Chondrocyte (in vitro differentiated cells): ENCODE results near the gene HCFC1R1. TPM values are rescaled to one million over a fixed set of nuclear protein-coding genes. Genes with fewer than 3 reads are reported as not detected.

Experiments used
- DNase-seq: peaks from one replicate; pipeline ENCODE4 v3.0.0; 2021; ENCODE audit warnings: mixed read lengths, low spot score
- H3K27ac Mint-ChIP-seq: one replicate; pipeline ENCODE4 v1.8.0; 2021; ENCODE audit warnings: mild to moderate bottlenecking, moderate library complexity, mixed read lengths; ENCODE audit not compliant: unreplicated experiment
- H3K27me3 Mint-ChIP-seq: 2 replicates; pipeline ENCODE4 v1.8.0; 2021; ENCODE audit warnings: low read depth, mixed read lengths
- H3K36me3 Mint-ChIP-seq: 2 replicates; pipeline ENCODE4 v1.8.0; 2021; ENCODE audit warnings: low read depth, mixed read lengths
- H3K4me1 Mint-ChIP-seq: 2 replicates; pipeline ENCODE4 v1.8.0; 2021; ENCODE audit warnings: low read depth, mild to moderate bottlenecking, mixed read lengths
- H3K4me3 Mint-ChIP-seq: one replicate; pipeline ENCODE4 v1.8.0; 2021; ENCODE audit warnings: mild to moderate bottlenecking, moderate library complexity, mixed read lengths; ENCODE audit not compliant: unreplicated experiment
- H3K9me3 Mint-ChIP-seq: 2 replicates; pipeline ENCODE4 v1.8.0; 2021; ENCODE audit warnings: low read depth, mixed read lengths
- CTCF ChIP-seq: fragments of 200-600 bp; sonication (generic); IDR thresholded peaks from 2 replicates; pipeline ENCODE4 v1.5.0; 2021; ENCODE audit warnings: antibody characterized with exemption, mild to moderate bottlenecking, moderate library complexity
- total RNA-seq: library from RNA; stranded (reverse); gene quantifications from 3 replicates; pipeline ENCODE4 v1.2.1, GENCODE V29; 2021

HCFC1R1 gene
- total RNA-seq, 1 donor from 2014 or later: 79.3 TPM

- no peak for TF ChIP-seq CTCF
- no peak for DNase-seq
- H3K27me3 Mint-ChIP-seq: no peaks in the 10 kb centered on the region
- H3K4me3 Mint-ChIP-seq: no peak overlapping the region
- peaks cover 20% of the 10 kb centered on the region for H3K4me1 Mint-ChIP-seq
- H3K36me3 Mint-ChIP-seq: no peaks in the 10 kb centered on the region
- H3K9me3 Mint-ChIP-seq: no peaks in the 10 kb centered on the region
- peak overlapping the region; percentile 1 for H3K27ac Mint-ChIP-seq
Measured at GRCh38 chr16:2982402-2982801, 41.3 kb downstream of the HCFC1R1 start.

- H3K27me3 Mint-ChIP-seq: no peaks in the 10 kb centered on the region
- H3K9me3 Mint-ChIP-seq: no peaks in the 10 kb centered on the region
- peak overlapping the region; percentile 54 for H3K4me3 Mint-ChIP-seq
- peak overlapping the region; percentile 77 for H3K27ac Mint-ChIP-seq
- H3K4me1 Mint-ChIP-seq: peaks cover 20% of the 10 kb centered on the region
- H3K36me3 Mint-ChIP-seq: no peaks in the 10 kb centered on the region
- no peak for TF ChIP-seq CTCF
- no peak for DNase-seq
Measured at GRCh38 chr16:2981899-2982250, 41.9 kb downstream of the HCFC1R1 start.

GRCh38 chr16:2981177-2981898 lies 42.4 kb downstream of the HCFC1R1 start:
- H3K4me1 Mint-ChIP-seq: peaks cover 20% of the 10 kb centered on the region
- H3K27me3 Mint-ChIP-seq: no peaks in the 10 kb centered on the region
- no peaks in the 10 kb centered on the region for H3K36me3 Mint-ChIP-seq
- DNase-seq: no peak
- no peaks in the 10 kb centered on the region for H3K9me3 Mint-ChIP-seq
- peak overlapping the region; percentile 72 for H3K4me3 Mint-ChIP-seq
- no peak for TF ChIP-seq CTCF
- peak overlapping the region; percentile 77 for H3K27ac Mint-ChIP-seq

- Mint-ChIP-seq H3K4me3 (peak within 1 kb of the TSS; percentile 72), H3K27ac (peak within 1 kb of the TSS; percentile 76), H3K9me3 (no peaks in the 10 kb centered on the region), H3K36me3 (no peaks in the 10 kb centered on the region), H3K27me3 (no peaks in the 10 kb centered on the region), H3K4me1 (peaks cover 20% of the 10 kb centered on the region)
- TF ChIP-seq CTCF: no peak
- DNase-seq: no peak
Measured at GRCh38 chr16:2980227-2981176, 43.2 kb downstream of the HCFC1R1 start, which contains the start of gene PKMYT1. Gene PKMYT1 (minus strand): TSS chr16:2980446. CDS start chr16:2979657, 789 bp downstream.

- peak overlapping the region; percentile 76 for H3K27ac Mint-ChIP-seq
- peaks cover 20% of the 10 kb centered on the region for H3K4me1 Mint-ChIP-seq
- peak overlapping the region; percentile 72 for H3K4me3 Mint-ChIP-seq
- H3K36me3 Mint-ChIP-seq: no peaks in the 10 kb centered on the region
- no peak for TF ChIP-seq CTCF
- no peaks in the 10 kb centered on the region for H3K9me3 Mint-ChIP-seq
- H3K27me3 Mint-ChIP-seq: no peaks in the 10 kb centered on the region
- DNase-seq: no peak
Measured at GRCh38 chr16:2979669-2980226, 44.0 kb downstream of the HCFC1R1 start.
